HG02885 (cell line): ENCODE data around the gene CABP4.

Source experiments
- ATAC-seq: cut with Tn5 transposase; IDR thresholded peaks from one replicate; pipeline ENCODE4 v1.9.1; 2021; ENCODE audit warnings: mild to moderate bottlenecking; ENCODE audit not compliant: unreplicated experiment, poor library complexity

Gene CABP4

DNA sequence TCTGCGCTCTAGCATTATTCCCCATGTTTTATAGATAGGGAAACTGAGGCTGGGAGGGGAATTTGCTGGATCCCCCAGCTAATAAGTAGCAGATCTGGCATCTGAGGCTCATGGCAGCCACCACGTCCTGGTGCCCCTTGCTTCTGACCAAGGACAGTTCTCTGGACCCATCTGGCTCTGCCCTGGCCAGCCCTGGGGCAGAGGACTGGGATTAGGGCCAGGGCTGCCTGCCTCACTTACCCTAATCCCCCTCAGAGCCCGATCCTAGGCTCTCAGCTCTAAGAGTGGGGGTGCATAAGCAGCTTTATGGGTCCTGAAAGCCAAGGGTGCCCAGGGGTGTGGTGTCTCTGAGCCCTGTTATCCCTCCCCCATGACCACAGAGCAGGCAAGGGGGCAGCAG, at the start of gene CABP4:
Gene CABP4, plus strand, starts transcription at position 301 of the 400 bp plus-strand sequence. Its CDS starts 70 bp downstream, at position 371.
- no peak for ATAC-seq

DNA sequence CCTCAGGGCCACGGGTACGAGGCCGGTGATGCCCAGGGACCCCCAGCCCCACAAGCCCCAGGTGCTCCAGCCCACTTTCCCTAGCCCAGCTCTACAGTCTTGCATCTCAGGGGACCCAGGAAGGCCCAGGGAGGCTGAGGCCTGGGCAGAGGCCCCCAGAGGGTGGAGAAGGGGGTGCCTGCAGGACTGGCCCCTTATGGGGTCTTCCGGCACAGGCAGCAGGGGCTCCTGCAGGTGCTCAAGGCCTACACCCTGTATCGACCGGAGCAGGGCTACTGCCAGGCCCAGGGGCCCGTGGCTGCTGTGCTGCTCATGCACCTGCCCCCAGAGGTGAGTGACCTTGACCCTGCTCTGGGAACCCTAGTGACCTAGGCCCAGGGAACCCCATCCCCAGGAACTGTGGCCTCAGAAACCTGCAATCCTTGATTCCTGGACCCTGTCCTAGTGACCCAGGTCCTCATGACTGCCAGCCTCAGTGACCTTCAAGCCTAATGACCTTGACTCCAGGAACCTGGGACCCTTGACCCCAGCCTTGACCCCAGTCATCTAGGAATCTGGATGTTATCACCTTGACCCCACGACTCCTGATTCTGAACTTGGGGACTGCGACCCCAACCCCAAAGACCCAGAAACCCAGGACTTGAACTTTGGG, 49.3 kb upstream of the CABP4 start:
- no peak for ATAC-seq

DNA sequence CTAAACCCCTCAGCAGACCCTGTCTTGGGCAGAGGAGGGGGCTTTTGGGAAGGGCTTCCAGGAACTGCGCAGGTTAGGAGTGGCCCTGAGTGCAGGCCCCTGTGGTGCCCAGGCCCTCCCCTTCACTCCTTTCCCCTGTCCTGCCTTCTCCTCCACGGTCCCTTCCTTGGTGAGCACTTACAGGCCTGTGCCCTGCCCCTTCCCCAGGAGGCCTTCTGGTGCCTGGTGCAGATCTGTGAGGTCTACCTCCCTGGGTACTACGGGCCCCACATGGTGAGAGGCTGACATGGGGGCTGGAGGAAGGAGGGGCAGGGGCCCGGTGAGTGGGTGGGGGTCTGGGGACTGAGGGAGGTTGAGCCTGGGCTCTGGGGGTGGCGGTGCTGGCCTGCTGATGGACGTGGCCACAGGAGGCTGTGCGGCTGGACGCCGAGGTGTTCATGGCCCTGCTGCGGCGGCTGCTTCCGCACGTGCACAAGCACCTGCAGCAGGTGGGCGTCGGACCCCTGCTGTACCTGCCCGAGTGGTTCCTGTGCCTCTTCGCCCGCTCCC, 48.7 kb upstream of the CABP4 start:
- no peak for ATAC-seq

DNA sequence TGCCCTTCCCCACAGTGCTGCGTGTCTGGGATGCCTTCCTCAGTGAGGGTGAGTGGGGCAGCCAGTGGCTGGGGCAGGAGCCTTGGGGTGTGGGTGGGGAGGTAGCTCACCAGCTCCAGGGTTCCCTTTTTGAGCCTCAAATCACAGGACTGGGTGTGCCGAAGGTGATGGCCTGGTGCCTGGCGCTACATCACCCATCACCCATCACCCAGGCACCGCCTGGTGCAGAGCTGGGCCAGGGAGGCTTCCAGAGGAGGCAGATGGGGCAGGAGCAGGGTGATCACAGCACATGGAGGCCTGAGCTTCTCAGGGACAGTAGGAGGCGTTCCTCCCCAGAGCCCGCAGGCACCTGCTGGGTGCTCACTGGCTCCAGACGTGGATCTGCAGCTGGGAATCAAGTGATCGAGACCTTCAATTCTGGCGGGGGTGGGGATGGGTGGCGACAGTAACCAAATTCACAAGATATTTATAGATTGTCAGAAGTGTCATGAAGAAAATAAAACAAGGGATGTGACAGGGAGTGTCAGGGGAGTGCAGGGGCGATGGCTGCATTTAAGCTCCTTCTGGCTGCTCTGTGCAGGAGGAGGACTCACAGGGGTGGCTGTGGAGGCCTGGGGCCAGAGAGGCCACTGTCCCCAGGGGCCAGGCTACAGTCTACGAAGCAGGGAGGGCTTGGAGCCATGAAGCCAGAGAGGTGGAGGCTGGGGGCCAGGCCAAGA, 48.0 kb upstream of the CABP4 start:
- ATAC-seq = no peak

DNA sequence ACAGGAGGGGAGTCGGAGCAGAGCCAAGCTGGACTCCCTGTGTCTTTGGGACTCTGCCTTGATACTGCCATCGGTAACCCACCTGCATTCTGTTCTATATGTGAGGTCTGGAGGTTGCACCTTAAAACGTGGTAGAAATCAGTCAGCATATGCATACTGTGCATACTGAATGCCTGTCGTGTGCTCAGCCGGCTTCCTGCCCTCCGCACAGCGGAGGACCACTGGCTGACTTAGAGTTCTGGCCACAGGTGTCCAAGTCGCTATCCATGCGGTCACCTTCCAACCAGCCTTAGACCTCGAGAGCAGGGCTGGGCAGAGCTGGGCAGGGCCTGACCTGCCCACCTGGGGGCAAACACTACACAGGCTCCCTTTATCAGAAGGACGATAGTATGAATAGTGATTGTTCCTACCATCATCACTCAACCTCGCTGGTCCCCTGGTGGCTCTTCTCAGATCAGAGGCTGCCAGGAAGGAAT, 47.4 kb upstream of the CABP4 start:
- ATAC-seq = no peak

DNA sequence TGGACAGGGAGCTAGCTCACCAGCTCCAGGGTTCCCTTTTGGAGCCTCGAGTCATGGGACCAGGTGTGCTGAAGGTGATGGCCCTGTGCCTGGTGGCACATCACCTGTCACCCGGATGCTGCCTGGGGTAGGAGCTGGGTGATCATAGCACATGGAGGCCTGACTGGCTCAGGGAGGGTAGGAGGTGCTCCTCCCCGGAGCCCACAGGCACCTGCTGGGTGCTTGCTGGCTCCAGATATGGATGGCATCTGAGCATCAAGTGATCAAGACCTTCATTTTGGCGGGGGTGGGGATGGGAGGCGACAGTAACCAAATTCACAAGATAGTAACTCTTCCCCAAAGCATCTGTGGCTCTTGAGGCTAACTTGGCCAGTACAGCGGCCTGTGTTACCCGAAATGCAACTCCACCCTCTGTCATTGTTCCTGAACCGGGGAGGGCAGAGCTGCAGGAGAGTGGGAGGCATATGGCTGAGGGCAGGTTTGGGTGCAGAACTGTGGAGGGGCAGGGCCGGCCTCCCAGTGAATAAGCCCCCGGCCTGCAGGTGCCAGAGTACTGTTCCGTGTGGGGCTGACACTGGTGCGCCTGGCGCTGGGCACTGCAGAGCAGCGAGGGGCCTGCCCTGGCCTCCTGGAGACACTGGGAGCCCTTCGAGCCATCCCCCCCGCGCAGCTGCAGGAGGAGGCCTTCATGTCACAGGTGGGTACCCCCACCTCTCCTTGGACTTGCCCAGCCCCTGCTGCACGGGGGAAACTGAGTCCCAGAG, 46.5 kb upstream of the CABP4 start:
- ATAC-seq = no peak

DNA sequence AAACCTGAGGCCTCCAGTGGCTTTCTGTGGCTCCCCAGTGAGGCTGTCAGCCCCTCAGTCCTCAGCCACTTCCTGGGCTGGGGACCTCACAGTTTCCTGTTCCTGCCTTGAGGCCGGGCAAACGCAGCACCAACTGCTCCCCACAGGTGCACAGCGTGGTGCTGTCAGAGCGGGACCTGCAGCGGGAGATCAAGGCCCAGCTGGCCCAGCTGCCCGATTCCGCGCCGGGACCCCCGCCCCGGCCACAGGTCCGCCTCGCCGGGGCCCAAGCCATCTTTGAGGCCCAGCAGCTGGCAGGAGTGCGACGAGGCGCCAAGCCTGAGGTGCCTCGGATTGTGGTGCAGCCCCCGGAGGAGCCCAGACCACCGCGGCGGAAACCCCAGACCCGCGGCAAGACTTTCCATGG, 45.9 kb upstream of the CABP4 start:
- ATAC-seq = no peak

DNA sequence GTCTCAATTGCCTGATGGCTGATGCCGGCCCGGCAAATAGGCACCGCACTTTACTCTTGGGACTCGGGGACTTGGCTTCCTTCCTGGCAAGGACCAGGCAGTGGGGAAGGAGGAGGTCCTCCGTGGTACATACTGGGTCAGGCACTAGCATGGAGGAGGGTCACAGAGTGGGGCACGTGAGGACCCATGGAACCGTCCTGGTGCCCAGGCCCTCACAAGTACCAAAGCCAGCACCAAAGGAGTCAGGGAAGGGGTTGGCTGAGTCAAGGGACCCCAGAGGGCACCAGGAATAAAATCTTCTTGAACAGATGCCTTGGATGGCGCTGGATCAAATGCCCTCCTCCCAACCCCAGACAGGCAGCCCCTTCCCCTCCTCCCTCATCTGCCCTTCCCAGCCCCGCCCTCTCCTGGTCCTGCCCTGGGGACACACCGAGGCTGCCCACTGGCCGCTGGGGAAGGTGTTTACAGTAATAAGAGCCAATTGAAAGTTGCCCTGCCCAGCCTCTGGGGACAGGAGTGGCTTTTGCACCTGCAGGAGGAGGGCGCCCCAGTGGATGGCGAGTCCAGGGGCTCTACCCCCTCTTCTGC, 45.3 kb upstream of the CABP4 start:
- no peak for ATAC-seq

DNA sequence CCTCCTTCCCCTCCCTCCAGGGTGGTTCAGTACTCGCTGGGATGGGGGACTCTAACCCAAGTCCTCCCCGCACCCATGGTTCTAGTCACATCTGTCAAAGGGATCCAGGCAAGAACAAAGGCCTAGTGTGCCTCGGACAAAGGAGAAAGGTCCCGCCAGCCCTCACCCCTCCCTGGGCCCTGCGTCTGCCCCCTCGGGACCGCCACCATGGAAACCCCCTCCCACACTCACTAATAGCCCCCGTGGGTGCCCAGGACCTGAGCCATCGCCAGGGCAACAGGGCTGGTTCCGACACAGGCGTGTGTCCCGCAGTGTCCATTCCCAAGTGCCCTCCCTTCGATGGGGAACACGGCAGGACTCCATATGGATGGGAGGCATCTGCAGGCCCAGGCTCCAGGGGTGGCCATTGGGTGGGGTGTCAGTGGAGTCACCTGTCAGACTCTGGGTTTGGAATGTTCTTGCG, 44.8 kb upstream of the CABP4 start:
- ATAC-seq = no peak

DNA sequence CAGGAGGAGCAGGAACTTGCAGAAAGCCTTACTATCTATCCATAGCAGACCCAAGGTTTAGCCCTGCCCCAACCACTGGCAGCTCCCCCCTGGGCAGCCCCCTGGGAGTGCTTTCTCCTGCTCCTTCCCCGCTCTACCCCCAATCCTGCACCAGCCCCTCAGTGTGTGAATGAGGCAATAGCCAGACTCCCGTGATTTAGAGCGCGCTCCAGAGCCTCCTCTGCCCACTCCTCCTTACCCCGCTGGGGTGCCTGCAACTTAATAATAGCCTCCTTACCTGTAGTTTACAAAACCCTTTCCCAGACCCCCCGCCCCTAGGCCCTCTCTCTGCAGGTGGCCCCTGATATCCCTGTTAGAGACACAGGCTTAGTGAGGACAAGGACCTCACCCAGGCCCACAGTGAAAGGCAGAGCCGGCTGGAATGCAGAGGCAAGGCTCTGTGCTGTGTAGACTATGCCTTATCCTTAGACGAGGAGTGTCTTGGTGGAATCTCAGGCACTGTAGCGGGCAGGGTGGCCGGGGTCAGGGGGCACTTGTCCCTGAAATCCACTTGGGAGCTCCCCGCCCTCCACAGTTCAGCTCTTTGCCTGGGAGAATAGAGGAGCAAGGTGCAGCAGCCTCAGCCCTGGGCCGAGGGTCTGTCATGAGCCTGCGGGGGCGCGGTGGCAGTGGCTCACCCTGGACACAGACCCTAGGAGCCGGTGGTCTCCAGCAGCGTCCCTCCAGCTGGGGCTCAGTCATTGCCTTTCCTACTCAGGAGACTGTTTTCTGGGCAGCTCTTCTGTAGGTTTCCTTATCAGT, 44.0 kb upstream of the CABP4 start:
- ATAC-seq = no peak

DNA sequence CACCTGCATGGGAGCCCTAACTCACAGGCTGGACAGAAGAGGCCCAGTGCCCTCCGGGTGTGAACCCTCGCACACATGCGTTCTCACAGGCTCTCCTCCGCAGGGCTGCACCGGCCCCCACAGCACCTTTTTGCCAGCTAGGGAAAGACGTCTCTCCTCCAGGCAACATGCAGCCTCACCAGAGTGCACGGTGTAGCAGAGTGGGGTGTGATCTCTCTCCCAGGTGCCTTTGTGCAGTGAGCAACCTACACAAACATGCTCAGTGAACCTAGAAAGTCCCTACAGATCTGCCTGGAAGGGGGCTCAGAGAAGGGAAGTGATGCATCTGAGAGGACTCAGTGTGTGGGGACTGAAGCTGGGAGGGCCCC, 43.4 kb upstream of the CABP4 start:
- no peak for ATAC-seq

DNA sequence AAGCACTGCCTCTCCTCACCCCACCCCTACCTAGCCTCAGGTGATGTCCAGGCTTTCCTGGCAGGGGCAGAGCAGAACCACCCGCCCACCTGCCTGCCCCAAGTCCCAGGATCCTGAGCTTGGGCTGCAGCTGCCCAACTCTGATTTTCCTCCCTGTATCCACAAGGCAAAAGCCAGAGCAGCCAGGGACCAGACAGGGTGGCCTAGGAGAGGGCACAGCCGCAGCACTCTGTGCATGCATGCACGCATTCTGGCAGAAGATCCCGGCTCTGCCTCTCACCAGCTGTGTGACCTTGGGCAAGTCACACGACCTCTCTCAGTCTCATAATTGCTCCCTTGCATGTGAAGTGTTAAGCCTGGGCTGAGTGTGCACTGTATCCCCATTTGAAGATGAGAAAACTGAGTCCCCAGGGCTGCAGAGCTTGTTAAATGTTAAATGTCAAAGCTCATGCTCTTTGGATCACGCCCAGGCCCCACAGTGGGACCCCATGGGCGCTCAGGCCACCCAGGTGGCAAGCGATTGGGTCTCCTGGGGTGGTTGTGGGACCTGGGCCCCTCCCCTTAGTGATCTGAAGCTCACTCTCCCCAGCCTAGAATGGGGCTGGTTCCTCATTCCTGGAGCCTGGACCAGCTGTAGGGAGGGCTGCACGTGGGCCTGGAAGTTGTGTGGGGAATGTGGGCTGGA, 42.5 kb upstream of the CABP4 start:
- ATAC-seq = no peak

DNA sequence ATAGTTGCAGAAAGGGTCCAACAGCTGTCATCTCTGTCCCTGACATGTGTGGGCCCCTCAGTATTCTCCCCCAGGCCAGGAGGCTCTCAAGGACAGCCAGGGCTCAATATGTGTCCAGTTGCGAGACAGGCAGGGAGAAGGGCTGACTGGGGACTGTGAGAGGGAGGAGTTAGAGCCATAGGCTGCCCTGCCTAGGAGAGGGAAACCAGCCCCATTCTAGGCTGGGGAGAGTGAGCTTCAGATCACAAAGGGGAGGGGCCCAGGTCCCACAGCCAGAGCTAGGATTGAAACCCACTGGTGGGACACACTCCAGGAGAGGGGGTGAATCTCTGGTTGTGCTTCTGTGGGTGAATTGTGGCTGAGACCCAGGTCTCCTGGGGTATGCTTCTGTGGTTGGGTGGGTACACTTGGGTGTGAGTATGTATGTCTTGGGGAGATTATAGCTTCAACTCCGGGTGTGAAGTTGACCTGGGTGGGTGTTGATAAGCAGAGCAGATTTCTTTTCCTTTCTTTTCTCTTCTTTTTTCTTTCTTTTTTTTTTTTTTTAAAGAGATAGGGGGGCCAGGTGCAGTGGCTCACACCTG, 41.8 kb upstream of the CABP4 start:
- no peak for ATAC-seq

DNA sequence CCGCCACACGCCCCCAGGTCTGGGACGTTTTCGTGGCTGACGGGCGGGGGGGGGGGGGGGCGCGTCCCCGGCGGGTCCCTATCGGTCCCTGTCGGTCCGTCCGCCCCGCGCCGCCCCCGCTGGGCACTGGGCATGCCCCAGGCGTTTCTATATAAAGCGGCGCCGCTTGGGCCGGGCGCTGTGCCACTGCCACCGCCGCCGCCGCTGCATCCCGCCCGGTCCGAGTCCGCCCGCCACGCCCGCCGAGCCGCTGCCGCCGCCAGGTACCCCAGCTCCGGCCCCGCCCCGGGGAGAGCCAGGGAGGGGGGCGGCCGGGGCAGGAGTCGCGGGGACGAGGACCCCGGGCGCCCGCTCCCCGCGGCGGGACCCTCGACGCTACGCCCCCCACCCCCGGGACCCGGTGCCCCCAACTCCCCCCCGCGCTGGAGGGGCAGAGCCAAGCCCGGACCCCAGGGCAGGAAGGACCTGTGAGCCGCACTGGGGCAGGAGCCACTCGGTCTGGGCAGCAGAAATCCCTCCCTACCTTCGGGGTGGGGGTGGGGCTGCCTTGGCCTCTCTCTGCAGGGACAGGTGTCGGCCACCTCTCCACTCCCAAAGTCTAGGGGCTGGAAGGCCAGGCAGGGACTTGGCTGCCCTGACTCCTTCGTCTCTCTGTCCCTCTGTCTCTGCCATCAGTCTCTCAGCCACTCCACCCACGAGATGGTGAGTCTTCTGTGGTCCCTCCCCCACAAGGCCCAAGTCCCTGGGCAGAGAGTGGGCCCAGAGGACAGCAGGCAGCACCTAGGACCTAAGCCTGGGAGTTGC, 39.5 kb upstream of the CABP4 start, which contains the start of gene CARNS1:
Gene CARNS1, plus strand, starts transcription at position 178 of the 804 bp plus-strand sequence. Its CDS starts 522 bp downstream, at position 700.
- no peak for ATAC-seq

DNA sequence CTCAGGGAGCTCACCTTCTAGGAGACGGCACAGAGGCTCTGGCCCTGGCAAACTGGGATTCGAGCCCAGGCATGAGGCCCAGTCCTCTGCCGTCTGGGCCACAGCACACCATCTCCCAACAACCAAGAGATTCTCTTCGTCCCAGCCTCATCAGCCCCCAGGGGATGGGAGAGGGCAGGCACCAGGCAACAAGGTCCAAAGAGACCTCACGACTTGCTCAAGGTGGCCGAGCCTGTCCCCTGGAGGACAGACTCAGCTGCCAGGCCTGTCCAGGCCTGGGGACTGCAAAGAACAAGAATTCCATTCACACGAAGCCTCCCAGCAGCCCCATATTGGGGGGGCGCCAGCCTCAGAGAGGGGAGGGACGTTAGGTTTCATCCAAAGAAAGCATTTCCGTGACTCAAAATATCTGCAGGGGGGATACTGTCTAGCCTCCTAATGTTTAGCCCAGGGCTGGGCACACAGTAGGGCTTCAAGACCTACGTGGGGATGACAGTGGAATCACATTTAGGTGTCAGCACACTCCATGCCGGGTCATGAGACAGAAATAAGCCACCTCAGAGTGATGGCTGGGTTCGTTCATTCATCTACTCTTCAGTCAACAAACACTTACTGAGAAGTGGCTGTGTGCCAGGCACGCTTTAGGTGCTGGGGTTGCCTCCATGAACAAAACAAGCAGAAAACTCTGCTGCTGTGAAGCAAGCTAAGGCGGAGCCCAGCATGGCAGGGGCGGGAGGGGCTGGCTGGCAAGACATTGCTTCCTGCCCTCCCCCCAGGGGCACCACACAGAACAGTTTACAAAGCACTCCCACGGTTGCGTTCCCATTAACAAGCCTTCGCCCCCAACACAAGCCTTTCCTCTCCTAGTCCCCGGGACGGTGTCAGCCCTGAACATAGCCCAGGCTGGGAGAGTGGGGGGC, 38.5 kb upstream of the CABP4 start:
- ATAC-seq = no peak

DNA sequence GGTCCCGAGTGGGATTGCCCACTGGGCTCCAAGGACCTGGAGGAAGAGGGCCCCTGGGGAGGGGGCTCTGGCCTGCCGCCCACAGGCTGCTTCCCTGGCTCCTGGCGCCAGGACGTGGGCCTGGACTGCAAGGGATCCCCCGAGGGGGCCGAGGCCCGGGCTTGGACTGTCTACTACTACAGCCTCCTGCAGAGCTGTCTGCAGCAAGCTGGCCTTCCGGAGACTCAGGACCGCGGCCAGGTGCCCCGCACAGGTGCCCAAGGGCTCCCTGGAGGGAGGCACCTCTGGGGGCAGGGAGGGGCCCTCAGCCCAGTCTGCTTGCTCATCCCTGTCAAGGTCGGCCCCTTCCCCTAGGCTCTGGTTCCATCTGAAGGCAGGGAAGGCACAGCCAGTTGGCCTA, 37.7 kb upstream of the CABP4 start:
- ATAC-seq = no peak
